Hematopoietic multipotent progenitor cell treated with erythropoietin and hydrocortisone succinate and interleukin-3 and kit ligand, for 4 days (in vitro differentiated cells): Measurements from ENCODE around the gene TADA2A.
"Not testable (repeated sequence)": the region's sequence is repeated elsewhere in the genome, so short reads cannot be mapped to it uniquely, and the experiment has no call there.

Source experiments
- DNase-seq: peaks from one replicate; pipeline ENCODE4 v3.0.0-alpha.2; 2015

TADA2A gene

GRCh38 chr17:37494401-37494831 lies 87.7 kb downstream of the TADA2A start:
- no peak for DNase-seq

- no peak for DNase-seq
Measured at GRCh38 chr17:37494971-37495370, 88.3 kb downstream of the TADA2A start.

DNA sequence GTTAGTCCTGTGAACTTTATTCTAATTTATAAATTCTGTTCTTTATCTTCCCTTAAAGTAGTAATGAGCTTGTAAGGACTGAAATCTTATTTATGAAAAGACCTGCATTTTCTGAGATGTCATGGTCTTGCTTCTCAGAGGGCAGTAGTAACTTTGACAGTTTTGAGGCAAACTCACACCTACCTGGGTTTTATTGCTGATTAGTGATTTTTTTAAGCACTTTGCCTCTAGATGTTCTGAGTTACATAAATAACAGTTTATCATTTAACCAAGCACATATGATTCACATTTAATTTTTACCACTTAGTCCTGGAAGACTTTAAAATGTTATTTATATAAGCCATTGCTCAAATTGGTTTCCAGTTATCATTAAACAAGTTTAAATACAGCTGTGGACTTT lies 93.7 kb downstream of the TADA2A start:
- no peak for DNase-seq

DNA sequence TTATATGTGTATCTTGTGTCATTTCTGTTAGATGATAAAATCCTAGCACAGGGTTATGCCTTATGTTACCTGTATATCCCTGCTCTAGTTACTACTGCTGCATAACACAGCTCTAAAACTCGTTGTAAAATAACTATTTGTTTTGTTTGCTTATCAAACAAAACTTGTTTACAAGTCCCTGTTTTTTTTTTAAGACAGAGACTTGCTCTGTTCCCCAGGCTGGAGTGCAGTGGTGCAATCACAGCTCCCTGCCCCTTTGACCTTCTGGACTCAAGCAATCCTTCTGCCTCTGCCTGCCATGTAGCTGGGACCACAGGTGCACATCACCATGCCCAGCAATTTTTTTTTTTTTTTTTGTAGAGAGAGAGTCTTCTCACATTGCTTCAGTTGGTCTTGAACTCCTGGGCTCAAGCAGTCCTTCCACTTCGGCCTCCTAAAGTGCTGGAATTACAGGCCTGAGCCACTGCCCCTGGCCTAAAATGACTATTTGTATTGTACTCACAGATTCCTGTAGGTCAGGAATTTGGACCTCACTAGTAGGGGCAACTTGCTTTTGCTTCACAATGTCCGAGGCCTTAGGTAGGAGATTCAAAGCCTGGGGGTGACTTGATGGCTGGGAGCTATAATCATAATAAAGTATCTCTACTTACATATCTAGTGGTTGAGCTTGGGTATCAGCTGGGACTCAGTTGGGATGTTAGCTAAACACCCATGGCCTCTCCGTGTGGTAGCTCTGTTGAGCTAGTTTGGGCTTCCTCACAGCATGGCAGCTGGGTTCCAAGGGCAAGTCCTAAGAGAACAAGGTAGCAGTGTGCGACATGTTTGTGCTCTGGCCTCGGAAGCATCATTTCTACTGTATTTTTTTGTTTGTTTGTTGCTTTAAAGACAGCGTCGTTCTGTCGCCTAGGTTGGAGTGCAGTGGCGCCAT lies 95.6 kb downstream of the TADA2A start:
- DNase-seq: no peak

- DNase-seq: no peak
Measured at GRCh38 chr17:37503148-37503547, 96.5 kb downstream of the TADA2A start.

DNA sequence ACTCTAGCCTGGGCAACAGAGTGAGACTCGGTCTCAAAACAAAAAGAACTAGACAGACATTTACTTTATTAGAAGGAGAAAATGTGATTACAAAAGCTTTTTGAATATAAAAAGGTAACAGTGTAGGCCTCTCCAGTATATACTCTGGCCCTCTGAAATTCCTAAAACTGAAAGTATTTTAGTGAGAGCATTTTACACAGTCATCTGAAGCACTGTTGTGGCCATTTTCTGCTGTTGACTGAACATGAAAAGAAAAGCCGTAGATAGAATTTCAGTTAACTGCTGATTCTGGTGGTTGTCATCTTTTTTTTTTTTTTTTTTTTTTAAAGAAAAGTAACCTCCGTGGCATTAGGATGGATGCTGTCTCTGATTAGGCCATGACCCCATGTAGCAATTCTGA lies 98.6 kb downstream of the TADA2A start:
- no peak for DNase-seq

- DNase-seq: peak; percentile 77
Measured at GRCh38 chr17:37506678-37507077, 100.0 kb downstream of the TADA2A start.

- no peak for DNase-seq
Measured at GRCh38 chr17:37507111-37507510, 100.4 kb downstream of the TADA2A start.

DNA sequence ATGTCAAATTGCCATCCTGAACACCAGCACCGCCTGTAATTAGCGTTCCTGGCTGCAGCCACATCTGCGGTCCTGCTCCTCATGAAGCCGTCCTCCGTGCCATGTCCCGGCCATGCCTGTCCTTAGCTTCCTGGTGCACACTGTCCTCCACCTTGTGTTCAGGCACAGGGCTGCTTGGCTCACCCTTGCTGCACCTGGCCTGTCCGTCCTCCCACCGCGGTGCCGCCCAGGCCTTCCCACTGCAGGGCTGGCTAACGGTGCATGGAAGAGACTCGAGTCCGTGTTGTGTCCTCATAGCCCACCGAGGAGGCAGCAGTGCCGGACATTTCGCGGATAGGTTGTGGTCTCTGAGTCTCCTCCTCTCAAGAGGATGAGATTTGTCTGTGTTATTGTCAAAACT lies 103.4 kb downstream of the TADA2A start:
- DNase-seq: no peak

GRCh38 chr17:37511642-37512041 lies 105.0 kb downstream of the TADA2A start:
- not testable (repeated sequence) for DNase-seq

- DNase-seq: no peak
Measured at GRCh38 chr17:37512442-37513068, 105.9 kb downstream of the TADA2A start.

DNA sequence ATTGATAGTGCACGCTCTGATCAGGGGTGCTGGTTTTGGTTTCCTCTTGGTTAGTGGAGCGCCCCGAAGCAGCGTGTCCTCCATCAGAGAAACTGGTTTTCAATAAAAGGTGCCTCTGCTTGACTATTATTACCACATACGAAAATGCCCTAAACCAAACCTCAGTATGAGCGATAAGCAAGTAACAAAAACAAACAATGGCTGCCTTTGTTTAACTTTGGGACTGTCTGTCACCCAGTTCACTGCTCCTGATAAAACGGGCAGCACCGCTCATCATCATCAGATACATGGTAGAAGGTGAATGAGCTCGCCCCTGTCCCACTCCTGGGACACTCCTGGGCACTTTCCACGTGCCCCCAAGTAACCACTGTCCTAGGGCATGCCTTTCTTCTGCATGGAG lies 107.0 kb downstream of the TADA2A start:
- no peak for DNase-seq

- no peak for DNase-seq
Measured at GRCh38 chr17:37516127-37516571, 109.5 kb downstream of the TADA2A start.

GRCh38 chr17:37517881-37518280 lies 111.2 kb downstream of the TADA2A start:
- DNase-seq: no peak

DNA sequence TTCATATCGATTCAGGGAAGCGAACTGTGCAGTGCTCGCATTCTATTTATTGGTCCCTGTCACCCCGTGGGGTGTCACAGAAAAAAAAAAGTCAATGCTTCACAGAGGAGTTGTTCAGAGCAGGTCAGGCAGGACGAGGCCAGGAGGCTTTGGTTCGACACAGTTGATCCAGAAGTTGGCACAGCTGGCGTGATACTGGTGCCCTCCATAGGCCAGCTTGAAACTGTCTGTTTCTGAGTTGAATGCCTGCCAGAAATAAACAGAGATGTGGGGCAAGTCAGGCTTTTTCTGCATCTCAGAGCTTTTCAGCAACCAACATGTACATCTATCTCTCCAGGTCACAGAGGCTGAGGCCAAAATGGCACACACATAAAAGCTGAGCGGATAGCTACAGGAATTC lies 112.1 kb downstream of the TADA2A start:
- peak; percentile 71 for DNase-seq

DNA sequence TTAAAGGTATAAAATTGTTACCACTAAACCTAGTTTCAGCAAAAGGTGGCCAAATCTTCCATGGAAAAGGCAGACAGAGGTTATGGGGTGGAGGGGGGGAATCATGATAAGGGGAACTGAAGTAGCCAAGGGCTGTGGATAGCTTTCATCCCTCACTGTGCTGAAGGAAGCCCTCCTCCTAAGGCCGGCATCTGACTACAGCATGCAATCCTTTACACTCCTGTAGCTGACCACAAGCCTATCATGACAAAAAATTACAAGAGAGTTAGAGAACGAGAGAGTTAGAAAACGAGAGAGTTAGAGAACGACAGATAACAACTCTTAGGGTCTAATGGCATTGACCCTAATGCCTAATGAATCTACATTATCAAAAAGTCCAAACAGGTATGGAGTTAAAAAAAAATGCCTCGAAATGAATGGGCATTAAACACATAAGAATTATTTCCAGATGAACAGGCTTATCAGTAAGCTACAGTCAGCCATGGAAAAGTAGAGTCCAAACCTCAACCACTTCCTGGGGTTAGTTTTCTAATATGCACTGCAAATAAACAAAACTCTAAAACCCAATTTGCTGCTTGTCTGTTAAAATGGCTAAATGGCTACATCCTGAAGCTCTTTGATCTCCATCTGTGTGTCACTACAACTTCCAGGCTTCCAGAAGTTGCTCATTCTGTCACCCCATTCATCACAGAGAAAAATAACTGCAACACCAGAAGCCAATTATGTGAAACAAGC lies 112.7 kb downstream of the TADA2A start:
- DNase-seq: peak; percentile 89

GRCh38 chr17:37520174-37520573 lies 113.5 kb downstream of the TADA2A start:
- DNase-seq: peak; percentile 41

DNA sequence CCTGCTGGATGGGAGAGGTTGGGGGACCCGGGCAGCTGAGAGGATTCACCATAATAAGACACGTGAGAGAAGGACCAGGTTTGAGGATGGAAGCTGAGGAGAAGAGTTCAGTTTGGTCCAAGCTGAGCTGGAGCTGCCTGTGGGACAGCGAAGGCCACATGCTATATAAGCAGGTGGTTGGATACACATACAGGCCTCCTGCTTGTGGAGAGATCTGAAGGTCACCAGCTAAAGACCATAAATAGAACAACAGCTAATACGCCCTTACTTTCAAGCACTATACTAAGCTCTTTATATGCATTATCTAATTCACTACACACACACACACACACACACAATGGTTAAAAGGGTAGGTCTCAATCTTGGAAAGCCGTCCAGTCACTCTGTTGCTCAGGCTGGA lies 115.1 kb downstream of the TADA2A start:
- peak; percentile 8 for DNase-seq

- DNase-seq: no peak
Measured at GRCh38 chr17:37523715-37524219, 117.1 kb downstream of the TADA2A start.

GRCh38 chr17:37527249-37527851 lies 120.7 kb downstream of the TADA2A start:
- DNase-seq: peak; percentile 80
